ENCODE data around the gene TTC21B.
"Not testable (repeated sequence)": the region's sequence is repeated elsewhere in the genome, so short reads cannot be mapped to it uniquely, and the experiment has no call there.

Gene TTC21B

DNA sequence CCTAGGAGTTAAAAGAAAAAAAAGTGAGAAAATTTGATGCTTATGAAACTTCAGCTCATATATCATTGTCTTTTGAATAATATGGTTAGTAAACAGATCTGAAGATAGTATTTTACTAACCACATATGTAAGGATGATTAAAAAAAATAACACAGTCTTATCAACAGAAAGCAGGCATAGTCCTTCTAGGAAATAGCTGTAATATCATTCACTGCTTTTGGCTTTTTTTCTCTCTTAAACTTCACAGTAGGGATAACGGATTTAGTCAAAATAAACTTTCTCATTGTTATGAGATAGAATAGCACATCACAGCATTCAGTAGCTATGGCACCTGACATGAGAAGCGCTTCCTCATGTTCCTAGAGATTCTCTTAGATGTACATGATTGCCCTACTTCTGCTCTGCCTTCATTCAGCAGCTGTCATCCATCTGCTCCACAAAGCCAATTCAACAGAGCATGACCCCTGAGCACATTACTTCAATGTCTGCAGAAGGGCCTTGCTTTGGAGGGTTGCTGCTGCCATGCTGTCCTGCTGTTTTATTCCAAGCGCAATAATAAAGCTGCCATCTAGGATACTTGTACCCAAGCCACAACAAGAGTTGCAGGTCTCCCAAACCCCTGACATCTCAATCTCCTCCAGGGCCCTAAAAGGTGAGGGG lies 67.0 kb downstream of the TTC21B start:
- no peak for DNase-seq (ENCODE audit: low read depth, low spot score)

DNA sequence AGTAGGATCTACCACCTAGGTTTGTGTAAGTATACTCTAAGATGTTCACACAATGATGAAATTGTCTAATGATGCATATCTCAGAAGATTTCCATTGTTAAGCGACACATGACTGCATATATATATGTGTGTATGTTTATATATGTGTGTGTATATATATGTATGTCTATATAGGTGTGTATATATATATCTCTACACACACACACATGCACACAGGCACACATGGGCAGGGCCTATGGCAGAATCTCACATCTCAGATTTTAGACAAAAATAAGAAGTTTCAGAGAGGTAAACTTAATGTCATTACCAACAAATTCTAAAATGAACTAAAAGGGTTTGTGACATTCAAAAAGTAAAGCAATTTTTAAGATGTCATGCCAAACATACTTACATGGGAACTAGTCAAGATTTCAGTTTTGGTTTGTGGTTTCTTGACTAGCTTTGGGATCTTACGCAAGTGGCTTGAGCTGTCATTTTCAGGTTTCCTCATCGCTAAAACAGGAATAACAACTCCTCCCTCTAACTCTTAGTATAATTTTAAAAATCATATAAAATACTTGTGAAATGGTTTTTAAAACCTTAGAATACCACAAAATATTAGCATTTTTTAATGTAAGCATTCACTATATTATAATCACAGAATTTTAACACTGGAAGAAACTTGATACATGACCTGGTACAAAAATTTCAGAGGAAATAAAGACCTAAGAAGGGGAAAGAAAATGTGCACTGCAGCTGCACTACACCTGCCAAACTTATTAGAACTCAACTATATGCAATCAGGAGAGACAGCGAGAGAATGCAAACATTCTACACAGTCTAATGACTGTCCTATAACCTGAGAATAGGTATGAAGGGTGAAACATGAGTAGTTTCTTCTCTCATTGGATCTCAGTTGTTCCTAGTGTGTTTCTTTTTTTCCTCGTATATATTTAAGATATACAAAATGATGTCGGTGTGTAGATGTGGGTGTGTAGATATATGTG lies 75.7 kb downstream of the TTC21B start:
- DNase-seq (ENCODE audit: low read depth, low spot score), result no peak

DNA sequence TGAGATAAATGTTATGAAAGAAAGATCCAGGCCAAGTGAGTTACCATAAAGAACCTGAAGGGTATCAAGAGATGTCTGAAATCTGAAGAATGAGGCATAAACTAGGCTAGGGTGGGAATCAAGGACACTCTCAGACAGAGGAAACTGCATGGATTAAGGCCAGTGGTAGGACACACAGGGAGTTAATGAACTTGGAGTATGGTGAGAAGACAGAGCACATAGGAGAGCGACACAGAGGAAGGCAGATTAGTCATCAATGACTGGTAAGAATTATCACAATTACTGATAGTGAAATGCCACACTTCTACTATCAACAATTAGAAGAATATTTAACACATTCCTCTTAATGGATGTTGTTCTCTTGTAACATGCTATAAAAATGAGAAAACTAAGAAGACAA lies 76.9 kb downstream of the TTC21B start:
- DNase-seq (ENCODE audit: low read depth, low spot score), result no peak

- no peak for DNase-seq (ENCODE audit: low read depth, low spot score)
Measured at GRCh38 chr2:165876269-165876668, 77.3 kb downstream of the TTC21B start.

GRCh38 chr2:165874445-165875039 lies 79.0 kb downstream of the TTC21B start:
- peak; percentile 50 for DNase-seq (ENCODE audit: low read depth, low spot score)

DNA sequence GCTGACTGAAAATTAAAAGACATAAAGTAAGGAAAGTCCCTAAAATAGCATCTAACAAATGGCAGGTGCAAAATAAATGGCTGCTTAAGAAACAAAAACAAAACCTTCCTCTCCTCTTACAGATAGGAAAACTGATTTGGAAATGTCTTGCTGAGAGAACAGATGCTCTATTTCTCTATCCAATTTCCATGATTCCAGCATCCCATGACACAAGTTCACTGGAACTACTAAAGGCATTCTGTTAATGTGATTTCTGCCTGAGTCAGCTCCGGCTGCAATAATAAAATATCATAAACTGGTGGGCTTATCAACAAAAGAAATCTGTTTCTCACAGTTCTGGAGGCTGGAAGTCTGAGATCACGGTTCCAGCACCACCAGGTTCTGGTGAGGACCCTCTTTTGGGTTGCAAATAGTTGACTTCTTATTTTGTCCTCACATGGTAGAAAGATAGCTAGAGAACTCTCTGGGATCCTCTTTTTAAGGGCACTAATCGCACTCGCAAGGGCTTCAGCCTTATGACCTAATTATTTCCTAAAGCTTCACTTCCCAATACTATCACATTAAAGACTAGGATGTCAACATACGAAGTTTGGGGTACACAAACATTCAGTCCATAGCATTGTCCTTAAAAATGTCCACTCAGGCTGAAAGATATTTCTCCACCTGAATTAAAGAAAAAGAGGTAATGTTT lies 81.3 kb downstream of the TTC21B start:
- no peak for DNase-seq (ENCODE audit: low read depth, low spot score)

DNA sequence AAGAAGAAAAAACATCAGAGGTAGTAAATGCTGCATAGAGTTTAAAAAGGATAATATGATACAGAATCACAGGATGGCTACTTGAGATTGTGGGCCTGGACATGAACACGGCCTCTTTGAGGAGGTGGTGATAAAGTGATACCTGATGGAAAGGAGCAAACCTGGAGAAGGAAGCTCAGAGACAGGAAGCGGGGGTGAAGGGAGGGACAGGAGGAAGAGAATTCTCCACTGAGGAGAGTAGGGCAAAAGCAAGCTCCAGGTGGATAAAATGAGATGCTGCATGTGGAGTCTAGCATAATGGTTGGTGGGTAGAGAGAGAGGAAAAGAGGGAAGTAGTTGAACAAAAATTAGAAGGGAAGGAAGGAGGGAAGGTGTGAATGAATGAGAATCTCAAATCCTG lies 82.6 kb downstream of the TTC21B start:
- no peak for DNase-seq (ENCODE audit: low read depth, low spot score)

DNA sequence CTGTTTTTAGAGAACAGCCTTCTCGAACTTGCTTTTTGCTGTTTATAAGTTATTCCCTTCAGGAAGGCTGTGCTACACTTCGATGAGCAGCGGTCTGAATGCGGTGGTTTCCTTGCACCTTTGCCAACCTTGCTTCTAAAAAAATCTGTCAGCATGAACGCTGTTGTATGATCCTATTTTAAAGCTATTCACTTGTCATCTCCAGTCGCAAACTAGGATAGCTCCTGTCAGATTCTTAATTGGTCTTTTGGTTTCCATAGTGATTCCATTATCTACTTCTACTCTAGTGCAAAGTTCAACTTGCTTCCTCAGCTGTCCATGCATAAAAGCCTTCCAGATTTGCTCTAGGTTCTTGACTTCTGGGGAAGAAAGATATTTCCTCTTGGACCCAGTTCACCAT lies 83.2 kb downstream of the TTC21B start:
- no peak for DNase-seq (ENCODE audit: low read depth, low spot score)

- no peak for DNase-seq (ENCODE audit: low read depth, low spot score)
Measured at GRCh38 chr2:165868211-165868610, 85.4 kb downstream of the TTC21B start.

- no peak for DNase-seq (ENCODE audit: low read depth, low spot score)
Measured at GRCh38 chr2:165864296-165864695, 89.3 kb downstream of the TTC21B start.

GRCh38 chr2:165863810-165864261 lies 89.7 kb downstream of the TTC21B start:
- DNase-seq (ENCODE audit: low read depth, low spot score), result no peak

DNA sequence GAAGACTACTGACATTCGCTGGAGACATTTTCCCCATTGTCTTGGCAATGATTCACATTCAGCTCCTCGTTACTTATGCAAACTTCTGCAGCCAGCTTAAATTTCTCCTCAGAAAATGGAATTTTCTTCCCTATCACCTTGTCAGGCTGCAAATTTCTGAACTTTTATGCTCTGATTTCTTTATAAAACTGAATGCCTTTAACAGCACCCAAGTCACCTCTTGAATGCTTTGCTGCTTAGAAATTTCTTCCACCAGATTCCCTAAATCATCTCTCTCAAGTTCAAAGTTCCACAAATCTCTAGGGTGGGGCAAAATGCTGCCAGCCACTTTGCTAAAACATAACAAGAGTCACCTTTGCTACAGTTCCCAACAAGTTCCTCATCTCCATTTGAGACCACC lies 92.5 kb downstream of the TTC21B start:
- DNase-seq (ENCODE audit: low read depth, low spot score), result not testable (repeated sequence)

- DNase-seq (ENCODE audit: low read depth, low spot score), result not testable (repeated sequence)
Measured at GRCh38 chr2:165859723-165860122, 93.9 kb downstream of the TTC21B start.

DNA sequence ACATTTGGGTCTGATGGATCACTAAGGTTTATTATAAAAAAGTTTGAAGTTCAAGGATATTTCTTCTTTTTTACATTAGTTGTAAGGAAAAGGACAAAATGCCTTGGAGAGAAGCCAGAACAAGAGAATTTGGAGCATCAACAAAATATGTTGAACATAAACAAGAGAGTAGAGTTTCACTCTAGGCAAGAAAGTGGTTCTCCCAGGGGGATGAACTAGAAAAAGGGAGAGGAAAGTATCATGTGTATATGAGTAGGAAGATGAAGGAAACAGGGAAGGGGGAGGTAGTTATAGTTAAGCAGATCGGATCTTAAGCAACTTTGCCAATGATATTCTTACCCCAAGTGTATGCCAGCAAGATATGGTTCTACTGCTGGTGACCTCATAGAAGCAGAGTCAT lies 95.7 kb downstream of the TTC21B start:
- peak; percentile 51 for DNase-seq (ENCODE audit: low read depth, low spot score)

- DNase-seq (ENCODE audit: low read depth, low spot score), result no peak
Measured at GRCh38 chr2:165852394-165852793, 101.2 kb downstream of the TTC21B start.

- DNase-seq (ENCODE audit: low read depth, low spot score), result no peak
Measured at GRCh38 chr2:165847001-165847400, 106.6 kb downstream of the TTC21B start.

GRCh38 chr2:165846056-165846455 lies 107.5 kb downstream of the TTC21B start:
- no peak for DNase-seq (ENCODE audit: low read depth, low spot score)

DNA sequence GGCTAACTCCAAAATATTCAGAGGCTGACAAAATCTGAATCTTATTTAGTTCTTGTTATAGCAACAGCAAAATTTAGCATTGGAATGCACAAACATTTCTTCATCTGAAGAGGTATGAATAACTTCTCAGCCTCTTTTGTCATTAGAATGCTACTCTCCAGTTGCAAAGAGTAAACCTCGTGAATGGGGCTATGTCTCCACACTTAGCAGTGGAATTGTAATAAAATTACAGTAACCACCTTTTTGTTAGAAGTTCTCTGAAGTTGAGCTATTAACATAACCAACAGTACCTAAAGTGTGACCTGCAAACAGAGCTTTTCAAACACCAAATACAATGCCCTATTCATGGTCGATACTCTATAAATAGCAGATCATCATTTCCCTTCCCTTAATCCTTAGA lies 109.4 kb downstream of the TTC21B start:
- no peak for DNase-seq (ENCODE audit: low read depth, low spot score)

DNA sequence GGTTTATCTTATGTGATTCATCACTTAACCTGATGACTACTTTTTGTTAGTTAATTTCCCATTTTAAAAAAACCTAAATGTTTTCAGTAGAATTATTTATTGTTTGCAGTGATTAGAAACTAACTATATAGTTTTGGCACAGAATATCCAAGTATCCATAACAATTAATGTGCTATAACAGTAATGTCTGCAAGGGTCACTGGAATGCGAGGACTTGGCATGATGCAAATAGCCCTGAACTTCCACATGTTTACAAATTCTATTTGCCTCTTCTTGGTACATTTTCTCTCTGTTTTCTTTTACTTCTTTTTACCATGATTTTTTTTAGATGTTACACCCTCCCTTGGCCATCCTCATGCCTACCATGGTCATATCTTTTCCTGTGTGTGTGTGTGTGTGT lies 110.2 kb downstream of the TTC21B start:
- no peak for DNase-seq (ENCODE audit: low read depth, low spot score)

GRCh38 chr2:165840333-165840958 lies 113.1 kb downstream of the TTC21B start:
- DNase-seq (ENCODE audit: low read depth, low spot score), result no peak

DNA sequence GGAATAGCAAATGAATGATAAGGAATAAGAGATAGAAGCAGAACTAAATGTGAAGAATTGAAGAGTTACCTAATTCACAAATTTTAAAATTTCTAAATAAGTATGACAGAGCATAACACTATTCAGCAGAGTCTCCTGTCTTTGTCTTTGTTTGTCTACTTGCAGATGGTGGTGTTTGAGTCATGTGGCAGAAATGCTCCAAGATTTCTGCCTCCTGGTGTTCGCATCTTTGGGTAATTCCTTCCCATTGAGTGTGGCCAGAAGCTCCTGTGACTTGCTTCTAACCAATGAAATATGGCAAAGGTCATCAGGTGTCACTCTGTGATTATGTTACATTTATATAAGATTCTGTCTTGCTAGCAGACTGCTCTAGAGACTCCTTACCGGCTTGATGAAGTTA lies 114.0 kb downstream of the TTC21B start:
- DNase-seq (ENCODE audit: low read depth, low spot score), result no peak

All from smooth muscle cell of the brain vasculature (primary cell).